ENCODE data around the gene S100Z. TPM values are rescaled to one million over a fixed set of nuclear protein-coding genes. Genes with fewer than 3 reads are reported as not detected.
A peak's percentile ranks its signal among the peaks of the same experiment; 100 is the strongest.

Gene S100Z
- total RNA-seq, 4 donors from 2014 or later: 3.0 TPM; not detected in 3

DNA sequence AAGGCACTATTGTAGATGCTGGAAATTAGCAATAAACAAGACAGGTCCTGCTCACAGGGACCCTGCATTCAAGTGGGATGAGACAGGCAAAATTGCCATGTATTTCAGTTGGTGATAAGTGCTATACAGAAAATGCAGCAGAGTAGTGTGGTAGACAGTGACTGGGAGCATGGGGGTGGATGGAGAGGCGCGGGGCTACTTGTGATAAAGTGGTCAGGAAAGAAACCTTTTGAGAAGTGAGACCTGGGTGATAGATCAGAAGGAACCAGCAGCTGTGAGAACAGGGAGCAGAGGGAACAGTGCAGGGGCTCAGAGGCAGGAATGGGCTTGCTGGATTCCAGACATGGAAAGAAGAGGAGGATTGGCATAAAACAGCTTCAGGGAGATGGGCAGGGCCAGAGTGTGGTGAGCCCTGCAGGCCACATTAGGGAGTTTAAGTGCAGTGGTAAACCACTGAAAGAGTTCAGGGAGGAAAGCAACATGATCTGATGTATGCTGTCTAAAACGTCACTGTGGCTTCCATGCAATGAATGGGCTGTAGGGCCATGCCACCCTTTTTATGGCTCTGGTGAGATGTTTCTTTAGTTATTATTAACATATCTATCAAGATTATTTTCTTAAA lies 110.3 kb downstream of the S100Z start:
- 75 to 78% methylated on average over 3 of the region's 3 CpGs for WGBS, 2 donors
- TF ChIP-seq EP300 (IDR thresholded peaks at IDR 0.05) (no peak), POLR2A (IDR thresholded peaks at IDR 0.05) (no peak)
- TF ChIP-seq, protein P1, sequence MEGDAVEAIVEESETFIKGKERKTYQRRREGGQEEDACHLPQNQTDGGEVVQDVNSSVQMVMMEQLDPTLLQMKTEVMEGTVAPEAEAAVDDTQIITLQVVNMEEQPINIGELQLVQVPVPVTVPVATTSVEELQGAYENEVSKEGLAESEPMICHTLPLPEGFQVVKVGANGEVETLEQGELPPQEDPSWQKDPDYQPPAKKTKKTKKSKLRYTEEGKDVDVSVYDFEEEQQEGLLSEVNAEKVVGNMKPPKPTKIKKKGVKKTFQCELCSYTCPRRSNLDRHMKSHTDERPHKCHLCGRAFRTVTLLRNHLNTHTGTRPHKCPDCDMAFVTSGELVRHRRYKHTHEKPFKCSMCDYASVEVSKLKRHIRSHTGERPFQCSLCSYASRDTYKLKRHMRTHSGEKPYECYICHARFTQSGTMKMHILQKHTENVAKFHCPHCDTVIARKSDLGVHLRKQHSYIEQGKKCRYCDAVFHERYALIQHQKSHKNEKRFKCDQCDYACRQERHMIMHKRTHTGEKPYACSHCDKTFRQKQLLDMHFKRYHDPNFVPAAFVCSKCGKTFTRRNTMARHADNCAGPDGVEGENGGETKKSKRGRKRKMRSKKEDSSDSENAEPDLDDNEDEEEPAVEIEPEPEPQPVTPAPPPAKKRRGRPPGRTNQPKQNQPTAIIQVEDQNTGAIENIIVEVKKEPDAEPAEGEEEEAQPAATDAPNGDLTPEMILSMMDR (IDR thresholded peaks at IDR 0.05): no peak
- DNase-seq (ENCODE audit: low spot score in 2 of 2): no peak
- Histone ChIP-seq H3K9me3 (no peaks in the 10 kb centered on the region), H3K4me3 (no peak overlapping the region), H3K4me1 (peaks cover 0 to 5% (median 0%) of the 10 kb centered on the region in 4 donors), H3K27ac (peak overlapping the region in 1 of 4 donors; percentile 37), H3K27me3 (peaks cover 0 to 4% of the 10 kb centered on the region in 2 donors), H3K36me3 (no peaks in the 10 kb centered on the region)

DNA sequence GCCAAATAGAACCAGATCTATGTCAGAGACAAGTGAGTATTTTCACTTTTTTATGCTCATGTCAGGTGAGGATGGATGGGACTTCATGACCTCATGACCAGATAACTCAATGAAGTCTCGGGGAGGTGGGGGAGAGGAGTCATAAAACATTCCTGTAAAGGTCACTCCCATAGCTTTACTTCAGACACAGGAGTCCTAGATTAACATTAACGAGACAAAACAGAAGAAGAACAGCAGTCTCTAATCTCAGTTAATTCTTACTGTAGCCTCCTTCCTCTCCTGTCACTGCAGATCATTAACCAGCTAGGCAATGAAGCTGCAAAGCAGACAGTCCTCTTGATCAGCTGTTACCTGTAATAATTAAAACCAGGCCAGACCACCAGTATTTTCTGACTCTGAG lies 114.2 kb downstream of the S100Z start:
- no peak for DNase-seq (ENCODE audit: low spot score in 2 of 2)
- no peaks in the 10 kb centered on the region for H3K36me3 ChIP-seq
- peaks cover 0 to 5% (median 0%) of the 10 kb centered on the region in 4 donors for H3K4me1 ChIP-seq
- no peaks in the 10 kb centered on the region for H3K9me3 ChIP-seq
- H3K27ac ChIP-seq: no peak overlapping the region
- no peak overlapping the region for H3K4me3 ChIP-seq
- no peaks in the 10 kb centered on the region for H3K27me3 ChIP-seq
- TF ChIP-seq POLR2A (IDR thresholded peaks at IDR 0.05) (no peak), EP300 (IDR thresholded peaks at IDR 0.05) (no peak)
- TF ChIP-seq, protein P1 (IDR thresholded peaks at IDR 0.05): no peak
- WGBS, 2 donors: 51 to 57% methylated on average over 2 of the region's 2 CpGs

Small RNA genes within 50 kb of the gene (small RNA-seq; reads per million reads assigned to genes)
- gene RN7SL208P (not detected), gene RNU6ATAC36P (not detected)

Other genes with a start within 250 kb of the S100Z start
- gene F2RL2, start 226.6 kb upstream of the S100Z start, total RNA-seq: 1 to 10 TPM in 1 of 4 donors, under 1 TPM in 1, not detected in 2; 0.87 to 2.4 TPM
- gene F2R, start 133.9 kb upstream of the S100Z start, total RNA-seq: 10 to 100 TPM in 1 of 4 donors, 1 to 10 TPM in 3; 2.5 to 12.6 (median 6.2) TPM
- gene F2RL1, start 31.0 kb upstream of the S100Z start, total RNA-seq: 1 to 10 TPM in 1 of 4 donors, under 1 TPM in 2, not detected in 1; 0.20 to 1.1 (median 0.30) TPM
- 1 to 10 TPM in 2 of 4 donors, not detected in 2; 1.4 to 2.1 TPM for gene CRHBP, start 103.0 kb downstream of the S100Z start, total RNA-seq
- gene AGGF1, start 180.4 kb downstream of the S100Z start, total RNA-seq: 10 to 100 TPM; 17.5 to 20.9 (median 18.6) TPM
- 10 to 100 TPM in 2 of 4 donors, 1 to 10 TPM in 2; 5.7 to 33.5 (median 18.4) TPM for gene ZBED3, start 237.3 kb downstream of the S100Z start, total RNA-seq